HG03520 (cell line): ENCODE data around the gene ERFL.
"Not testable (repeated sequence)": the region's sequence is repeated elsewhere in the genome, so short reads cannot be mapped to it uniquely, and the experiment has no call there.

Experiments
- ATAC-seq: cut with Tn5 transposase; IDR thresholded peaks from one replicate; pipeline ENCODE4 v1.9.1; 2021; ENCODE audit warnings: mild to moderate bottlenecking, moderate library complexity; ENCODE audit not compliant: unreplicated experiment

ERFL gene

GRCh38 chr19:41879670-41880328, 48.5 kb downstream of the ERFL start:
- ATAC-seq = no peak

- no peak for ATAC-seq
Observed at GRCh38 chr19:41879080-41879479, 49.2 kb downstream of the ERFL start.

- ATAC-seq = no peak
Observed at GRCh38 chr19:41877916-41878905, 50.0 kb downstream of the ERFL start.

GRCh38 chr19:41876847-41877832, 51.1 kb downstream of the ERFL start, which contains the start of gene CD79A:
CD79A (plus strand) TSS chr19:41877279; CDS start chr19:41877305, 26 bp downstream.
- ATAC-seq = peak; percentile 51

DNA sequence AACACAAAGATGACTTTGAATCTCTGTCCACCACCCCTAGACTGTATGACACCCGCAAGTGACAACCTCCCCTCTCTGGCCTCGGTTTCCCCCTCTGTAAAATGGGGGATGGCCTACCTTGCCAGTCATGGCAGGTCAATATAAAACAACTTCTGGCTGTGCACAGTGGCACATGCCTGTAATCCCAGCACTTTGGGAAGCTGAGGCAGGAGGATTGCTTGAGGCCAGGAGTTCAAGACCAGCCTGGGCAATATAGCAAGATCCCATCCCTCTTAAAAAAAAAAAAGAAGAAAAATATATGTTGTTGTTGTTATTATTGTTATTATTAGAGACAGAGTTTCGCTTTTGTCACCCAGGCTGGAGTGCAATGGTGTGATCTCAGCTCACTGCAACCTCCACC, 52.3 kb downstream of the ERFL start:
- ATAC-seq = not testable (repeated sequence)

- ATAC-seq = no peak
Observed at GRCh38 chr19:41872775-41873647, 55.2 kb downstream of the ERFL start.

DNA sequence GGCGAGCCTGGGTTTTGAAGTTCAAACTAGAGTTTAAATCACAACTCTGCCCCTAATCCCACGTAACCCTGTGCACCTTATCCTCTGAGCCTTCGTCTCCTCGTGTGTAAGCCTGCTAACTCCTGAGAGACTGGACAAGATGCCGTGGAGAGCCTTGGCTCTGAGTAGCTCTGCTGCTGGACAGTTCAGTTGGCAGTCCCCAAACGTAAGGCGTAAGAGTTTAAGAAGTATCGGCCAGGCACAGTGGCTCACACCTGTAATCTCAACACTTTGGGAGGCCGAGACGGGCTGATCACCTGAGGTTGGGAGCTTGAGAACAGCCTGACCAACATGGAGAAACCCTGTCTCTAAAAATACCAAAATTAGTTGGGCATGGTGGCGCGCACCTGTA, 55.9 kb downstream of the ERFL start:
- ATAC-seq = no peak

GRCh38 chr19:41871573-41872383, 56.5 kb downstream of the ERFL start:
- peak; percentile 42 for ATAC-seq

DNA sequence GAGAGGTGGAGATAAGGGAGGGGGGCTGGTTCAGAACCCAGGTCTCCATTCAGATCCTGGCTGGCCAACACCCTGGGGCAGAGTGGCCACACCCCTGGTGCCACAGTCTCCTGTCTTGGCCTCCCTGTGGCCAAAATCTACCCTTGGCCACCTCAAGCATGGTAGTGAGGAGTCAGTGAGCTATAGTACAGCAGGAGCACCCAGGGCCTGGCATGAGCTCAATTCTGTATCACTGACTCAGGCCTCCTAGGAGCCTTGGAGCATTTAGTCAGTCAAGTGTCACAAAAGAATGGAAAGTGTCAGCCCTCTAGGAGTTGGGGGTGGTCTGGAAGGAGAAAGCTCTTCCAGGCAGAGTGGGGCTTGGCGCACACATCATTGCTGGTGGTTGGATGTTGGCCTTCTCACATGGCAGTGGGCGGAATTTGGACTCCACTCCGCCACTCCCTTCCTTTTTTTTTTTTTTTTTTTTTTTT, 57.8 kb downstream of the ERFL start:
- no peak for ATAC-seq

- no peak for ATAC-seq
Observed at GRCh38 chr19:41869374-41869955, 58.8 kb downstream of the ERFL start.

DNA sequence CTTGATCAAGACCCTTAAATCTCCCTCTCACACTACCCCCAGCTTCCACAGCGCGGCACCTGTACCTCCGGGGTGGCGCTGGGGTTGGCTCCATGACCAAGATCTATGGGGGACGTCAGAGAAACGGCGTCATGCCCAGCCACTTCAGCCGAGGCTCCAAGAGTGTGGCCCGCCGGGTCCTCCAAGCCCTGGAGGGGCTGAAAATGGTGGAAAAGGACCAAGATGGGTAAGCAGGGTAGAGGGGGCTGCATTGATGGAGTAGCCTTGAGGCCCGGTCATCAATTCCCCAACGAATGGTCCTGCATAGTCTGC, 59.3 kb downstream of the ERFL start:
- no peak for ATAC-seq

DNA sequence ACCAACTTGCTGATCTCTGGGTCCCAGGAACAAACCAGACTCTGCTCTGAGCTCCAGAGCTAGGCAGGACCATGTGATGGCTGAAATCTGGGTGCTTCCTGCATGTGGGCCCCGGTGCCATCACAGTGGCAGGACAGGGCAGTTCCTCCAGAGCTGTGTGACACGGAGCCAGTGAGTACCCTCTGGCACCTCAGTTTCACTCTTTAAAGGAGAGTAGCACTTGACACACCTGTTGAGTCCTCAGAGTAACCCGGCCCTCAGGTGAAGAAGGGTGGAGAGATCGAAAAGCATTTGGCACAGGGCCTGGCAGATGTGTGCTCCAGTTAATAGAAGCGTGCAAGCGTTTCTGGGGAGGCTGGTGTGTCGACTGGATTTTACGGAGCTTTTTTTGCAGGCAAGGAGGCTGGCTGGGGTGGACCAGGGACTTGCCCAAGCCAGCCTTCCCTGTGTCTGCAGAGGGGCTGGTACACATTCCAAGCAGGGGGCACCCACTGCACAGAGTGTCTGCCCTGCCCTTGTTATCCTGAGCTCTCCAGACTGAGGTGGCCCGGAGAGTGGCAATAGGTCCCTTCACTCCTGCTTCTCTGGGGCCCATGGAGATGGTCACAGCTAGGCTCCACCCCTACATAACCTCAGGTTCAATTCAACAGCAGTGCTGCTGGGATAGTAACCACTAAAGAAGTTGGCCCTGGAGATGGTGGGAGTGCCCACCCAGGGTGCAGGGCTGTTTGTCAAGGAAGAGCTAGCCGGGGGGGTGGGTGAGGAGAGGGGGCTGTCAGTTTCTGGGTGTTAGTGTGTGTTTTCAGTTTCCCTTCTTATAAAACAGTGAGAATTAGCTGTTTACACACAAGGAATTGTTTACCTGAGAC, 59.9 kb downstream of the ERFL start:
- ATAC-seq = no peak

DNA sequence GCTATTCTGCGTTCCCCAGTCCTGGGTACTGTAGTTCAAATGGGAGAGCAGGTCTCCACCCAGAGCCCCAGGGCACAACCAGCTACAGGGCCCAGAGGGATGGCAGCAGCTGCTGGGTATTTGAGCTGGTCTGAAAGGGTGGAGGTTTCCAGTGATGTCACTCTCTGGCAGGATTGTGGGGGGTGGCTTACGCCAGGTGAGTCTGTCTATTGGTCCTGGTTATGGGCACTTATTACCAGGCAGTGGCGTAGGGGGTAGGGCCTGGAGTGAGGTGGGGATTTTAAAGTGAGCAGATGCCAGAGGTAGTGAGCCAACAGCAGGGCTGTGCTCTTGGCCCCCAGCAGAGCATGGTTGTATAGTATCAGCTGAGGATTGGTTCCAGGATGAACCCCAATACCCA, 62.0 kb downstream of the ERFL start:
- no peak for ATAC-seq

- no peak for ATAC-seq
Observed at GRCh38 chr19:41864374-41864773, 63.9 kb downstream of the ERFL start.

- no peak for ATAC-seq
Observed at GRCh38 chr19:41863209-41863931, 64.9 kb downstream of the ERFL start.

- no peak for ATAC-seq
Observed at GRCh38 chr19:41862445-41862986, 65.7 kb downstream of the ERFL start.

- ATAC-seq = no peak
Observed at GRCh38 chr19:41861846-41862245, 66.4 kb downstream of the ERFL start.
